EL (cell line): Measurements from ENCODE around the gene CAND1.

ENCODE experiments used
- DNase-seq: peaks from one replicate; pipeline ENCODE4 v3.0.0-alpha.2; 2016

Gene CAND1

GRCh38 chr12:67348683-67349082 is 79.5 kb downstream of the CAND1 start:
- DNase-seq: no peak

DNA sequence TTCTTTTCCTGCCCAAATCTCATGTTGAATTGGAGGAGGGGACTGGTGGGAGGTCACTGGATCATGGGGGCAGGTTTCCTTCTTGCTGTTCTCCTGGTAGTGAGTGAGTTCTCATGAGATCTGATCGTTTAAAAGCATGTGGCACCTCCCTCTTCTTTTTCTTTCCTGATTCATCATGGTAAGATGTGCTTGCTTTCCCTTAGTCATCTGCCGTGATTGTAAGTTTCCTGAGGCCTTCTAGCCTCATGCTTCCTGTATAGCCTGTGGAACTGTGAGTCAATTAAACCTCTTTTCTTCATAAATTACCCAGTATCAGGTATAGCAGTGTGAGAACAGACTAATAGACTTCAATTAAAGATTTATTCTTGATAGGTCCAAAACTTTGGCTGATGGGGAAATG is 83.5 kb downstream of the CAND1 start:
- DNase-seq: peak; percentile 9

DNA sequence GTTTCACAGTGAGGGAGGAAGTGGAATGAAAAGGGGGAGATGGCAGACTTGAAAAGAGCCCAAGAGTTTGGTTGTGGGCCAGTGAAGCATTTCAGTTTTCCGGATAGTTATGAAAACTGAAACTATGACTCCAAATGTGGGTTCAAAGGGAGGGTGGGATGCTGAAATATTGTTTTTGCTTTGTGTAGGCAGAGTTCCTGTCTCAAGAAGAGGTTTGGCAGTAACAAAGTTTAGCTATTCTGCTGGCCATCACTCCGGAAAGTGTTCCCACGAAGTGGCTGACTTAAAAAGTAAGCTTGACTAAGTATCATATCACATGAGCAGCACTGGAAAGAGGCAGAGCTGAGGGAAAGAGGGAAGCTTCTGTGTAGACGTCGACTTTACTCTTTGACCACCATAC is 85.2 kb downstream of the CAND1 start:
- DNase-seq: no peak

DNA sequence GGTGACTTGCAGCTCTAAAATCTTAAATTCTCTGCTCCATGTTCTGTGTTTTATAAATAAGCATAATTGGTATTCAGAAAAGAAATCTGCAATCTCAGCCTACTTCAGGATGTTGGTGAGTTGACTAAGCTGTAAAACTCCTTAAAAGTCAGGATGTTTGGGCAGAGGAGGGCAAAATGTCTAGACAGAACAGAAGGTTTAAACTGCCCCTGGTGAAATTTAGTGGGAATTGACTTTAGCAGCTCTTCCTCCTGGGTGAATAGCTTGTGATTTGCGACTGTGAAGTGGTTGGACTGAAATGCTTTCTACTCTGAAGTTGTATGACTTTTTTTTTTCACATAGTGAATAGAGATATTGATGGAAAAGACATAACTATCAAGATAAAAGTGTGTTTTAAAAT is 85.8 kb downstream of the CAND1 start:
- peak; percentile 23 for DNase-seq

- DNase-seq: peak; percentile 64
These were observed 86.5 kb downstream of the CAND1 start for GRCh38 chr12:67355428-67356379.

DNA sequence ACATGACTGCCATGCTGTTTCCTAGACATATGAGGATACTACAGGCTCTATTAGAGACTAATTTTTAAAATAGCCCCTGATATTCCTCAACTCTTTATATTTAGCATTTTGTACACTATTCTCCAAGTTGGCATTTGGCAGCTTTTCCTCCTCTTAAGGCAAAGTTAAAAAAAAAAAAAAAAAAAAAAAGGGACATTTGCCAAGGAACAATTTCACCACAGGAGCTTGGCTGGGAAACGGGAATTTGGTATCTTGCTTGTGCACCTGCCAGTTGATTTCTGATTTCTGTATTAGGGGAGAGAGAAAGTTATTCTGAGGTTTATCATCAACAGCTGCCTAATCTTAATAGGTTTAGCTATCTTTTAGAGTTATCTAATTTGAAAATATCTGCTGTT is 87.2 kb downstream of the CAND1 start:
- DNase-seq: no peak

GRCh38 chr12:67357376-67358125 is 88.4 kb downstream of the CAND1 start:
- DNase-seq: no peak

- DNase-seq: peak; percentile 77
These were observed 89.7 kb downstream of the CAND1 start for GRCh38 chr12:67358781-67359338.

DNA sequence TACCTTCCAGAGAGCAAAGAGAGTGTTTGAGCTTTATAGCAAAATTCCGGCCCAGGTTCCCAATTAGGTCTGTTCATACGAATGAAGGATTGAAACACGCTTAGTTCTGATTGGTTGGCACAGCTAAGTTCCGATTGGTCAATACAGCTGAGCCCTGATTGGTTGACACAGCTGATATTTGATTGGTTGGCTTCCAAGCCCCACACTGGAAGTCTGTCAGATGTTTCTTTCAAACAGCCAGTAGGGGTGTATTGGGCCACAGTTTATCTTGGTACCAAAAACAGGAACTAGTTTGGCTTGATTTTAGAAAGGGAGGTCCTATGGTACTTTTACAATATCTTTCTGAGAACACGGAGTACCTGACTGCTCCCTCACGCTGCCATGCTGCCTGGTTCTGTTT is 93.4 kb downstream of the CAND1 start:
- no peak for DNase-seq

DNA sequence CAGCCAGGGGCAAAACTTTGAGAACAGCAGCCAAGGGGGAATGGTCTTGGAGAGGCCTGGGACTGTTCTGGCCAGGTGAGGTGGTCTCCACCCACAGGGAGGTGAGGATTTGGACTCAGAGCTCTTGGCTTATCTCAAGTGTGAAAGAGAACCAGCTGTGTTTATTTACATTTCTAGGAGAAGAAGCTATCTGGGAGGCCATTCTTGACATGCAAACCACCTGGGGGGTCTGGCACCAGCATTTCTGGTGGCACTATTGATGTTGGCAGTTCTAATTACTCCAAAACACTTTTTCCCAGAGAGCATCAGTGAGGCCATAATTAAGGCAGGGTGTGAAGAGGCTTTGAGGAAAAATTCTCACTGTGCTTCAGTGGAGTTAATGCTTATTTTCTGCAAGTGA is 95.1 kb downstream of the CAND1 start:
- no peak for DNase-seq

DNA sequence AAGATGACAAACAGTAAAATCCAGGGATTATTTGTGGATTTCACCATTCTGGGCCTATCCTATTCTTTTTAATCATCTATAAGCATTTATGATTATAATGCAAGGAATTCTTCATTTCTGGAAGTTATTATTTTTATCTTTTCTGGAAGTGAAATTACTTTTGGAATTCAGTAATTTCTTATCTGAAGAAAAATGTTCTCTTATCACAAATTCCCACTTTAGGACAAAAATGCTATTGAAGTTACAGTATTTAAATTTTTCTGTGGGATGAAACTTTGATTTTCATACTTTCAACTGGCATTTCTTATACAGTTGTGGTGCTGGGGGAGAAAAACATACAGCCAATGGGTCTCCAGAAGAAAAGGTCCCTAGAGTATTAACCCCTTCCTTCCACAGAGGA is 96.0 kb downstream of the CAND1 start:
- no peak for DNase-seq

- DNase-seq: no peak
These were observed 98.7 kb downstream of the CAND1 start for GRCh38 chr12:67367843-67368242.
